CD1c-positive myeloid dendritic cell (primary cell): ENCODE data around the gene TARBP2.
"Not testable (repeated sequence)": the region's sequence is repeated elsewhere in the genome, so short reads cannot be mapped to it uniquely, and the experiment has no call there.

Experiments used
- DNase-seq: peaks from one replicate; pipeline ENCODE4 v3.0.0-alpha.2; 2016; ENCODE audit errors: extremely low spot score

The TARBP2 gene

DNA sequence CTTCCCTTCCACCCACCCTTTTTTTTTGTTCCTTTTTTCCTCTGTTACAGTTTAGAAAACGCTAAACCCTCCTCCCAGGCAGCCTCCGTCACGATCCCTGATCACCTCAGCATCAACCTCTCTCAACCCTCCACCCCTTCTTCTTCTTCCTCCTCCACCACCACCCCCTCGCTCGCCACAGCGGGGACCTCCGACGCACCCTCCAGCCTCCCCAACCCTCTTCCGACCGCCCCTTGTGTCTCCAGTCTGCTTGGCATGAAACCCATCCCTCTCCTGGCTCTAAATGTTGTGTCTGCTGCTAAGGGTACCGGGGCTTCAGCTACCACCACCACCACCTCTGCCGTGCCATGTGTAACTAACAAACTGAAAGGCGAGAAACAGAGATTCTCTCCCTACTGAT, 26.3 kb upstream of the TARBP2 start:
- peak; percentile 37 for DNase-seq

DNA sequence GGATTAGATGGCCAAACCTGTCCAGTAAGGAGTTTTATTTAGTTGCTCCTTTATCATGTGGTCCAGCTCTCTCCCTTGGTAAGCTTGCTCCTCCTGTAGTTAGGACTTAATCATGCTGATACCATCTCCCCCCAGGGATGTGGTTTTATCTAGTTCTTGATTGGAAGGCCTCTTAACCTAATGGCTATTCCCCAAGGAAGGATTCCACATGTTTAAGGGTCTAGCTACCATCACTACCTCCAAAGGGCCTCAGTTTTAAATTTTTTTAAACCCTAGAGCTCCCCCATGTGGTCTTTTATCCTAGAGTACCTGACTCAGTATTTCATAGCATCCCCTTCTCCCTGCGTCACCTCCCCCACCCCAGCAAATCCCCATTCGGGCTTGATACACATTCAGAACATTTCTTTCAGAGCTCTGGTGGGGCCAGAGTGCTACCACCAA, 24.3 kb upstream of the TARBP2 start:
- no peak for DNase-seq

DNA sequence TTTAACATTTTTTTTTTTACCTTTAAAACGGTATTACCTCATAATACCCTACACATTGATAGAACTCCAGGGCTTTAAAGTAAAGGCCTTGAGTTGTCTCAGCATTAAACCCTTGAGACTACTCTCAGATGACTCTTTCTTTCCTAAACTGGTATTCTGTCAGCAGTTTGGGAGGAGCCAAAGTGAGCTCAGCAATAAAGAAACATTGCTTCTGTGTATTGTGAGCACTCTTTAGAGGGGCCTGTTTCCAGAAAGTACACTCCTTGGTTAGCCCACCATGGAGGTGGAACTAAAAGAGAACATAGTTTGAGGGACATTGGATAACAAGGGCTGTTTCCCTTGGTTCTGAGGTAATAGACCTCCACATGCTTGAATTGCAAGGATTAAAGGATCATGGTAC, 22.2 kb upstream of the TARBP2 start:
- DNase-seq: no peak

DNA sequence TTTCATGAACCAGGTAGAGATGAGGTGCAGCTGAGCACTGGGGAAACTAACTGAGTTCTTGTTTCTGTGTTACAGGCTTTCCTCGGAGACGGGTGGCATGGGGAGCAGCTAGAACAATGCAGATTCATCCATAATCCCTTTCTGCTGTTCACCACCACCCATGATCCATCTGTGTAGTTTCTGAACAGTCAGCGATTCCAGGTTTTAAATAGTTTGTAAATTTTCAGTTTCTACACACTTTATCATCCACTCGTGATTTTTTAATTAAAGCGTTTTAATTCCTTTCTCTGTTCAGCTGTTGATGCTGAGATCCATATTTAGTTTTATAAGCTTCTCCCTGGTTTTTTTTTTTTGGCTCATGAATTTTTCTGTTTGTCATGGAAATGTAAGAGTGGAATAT, 21.8 kb upstream of the TARBP2 start:
- DNase-seq: no peak

DNA sequence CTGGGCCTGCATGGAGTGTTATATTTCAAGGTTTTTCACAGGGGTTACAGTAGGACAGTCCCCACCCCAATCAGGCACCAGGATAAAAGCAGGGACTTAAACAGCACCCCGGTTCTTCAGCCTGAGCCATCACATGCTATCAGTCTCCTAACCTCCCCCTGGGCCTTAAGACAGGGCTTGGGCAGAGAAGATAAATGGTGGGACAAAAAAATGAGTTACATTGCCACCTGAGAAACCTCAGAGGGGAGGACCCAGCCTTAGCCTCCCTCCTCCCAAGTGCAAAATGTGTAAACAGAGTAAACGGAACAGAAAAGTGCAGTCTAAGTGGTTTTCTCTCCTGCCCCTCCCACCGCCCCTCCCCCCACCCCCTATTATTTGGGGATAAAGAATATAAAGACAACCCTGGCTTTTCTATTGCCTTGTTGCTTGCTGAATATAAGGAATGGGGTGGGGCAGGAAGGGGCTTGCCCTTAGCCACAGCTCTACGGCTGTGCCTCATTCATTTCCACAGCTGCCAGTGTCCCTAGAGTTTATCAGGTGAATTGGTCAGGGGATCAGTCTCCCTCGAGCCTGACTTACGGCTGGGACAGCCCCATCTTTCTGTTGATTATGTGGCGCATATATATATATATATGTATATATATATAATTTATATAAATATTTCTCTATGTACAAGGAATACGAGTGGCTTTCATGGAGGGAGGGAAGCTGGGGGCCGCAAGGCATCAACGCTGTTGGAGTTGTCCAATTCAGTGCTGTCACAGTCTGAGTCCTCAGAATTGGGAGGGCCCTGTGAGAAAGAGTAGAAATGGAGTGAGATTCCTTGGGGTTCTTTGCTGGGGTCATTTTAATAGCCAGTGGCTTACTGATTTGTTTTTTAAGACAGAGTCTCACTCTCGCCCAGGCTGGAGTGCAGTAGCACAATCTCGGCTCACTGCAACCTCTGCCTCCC, 20.3 kb upstream of the TARBP2 start:
- no peak for DNase-seq

DNA sequence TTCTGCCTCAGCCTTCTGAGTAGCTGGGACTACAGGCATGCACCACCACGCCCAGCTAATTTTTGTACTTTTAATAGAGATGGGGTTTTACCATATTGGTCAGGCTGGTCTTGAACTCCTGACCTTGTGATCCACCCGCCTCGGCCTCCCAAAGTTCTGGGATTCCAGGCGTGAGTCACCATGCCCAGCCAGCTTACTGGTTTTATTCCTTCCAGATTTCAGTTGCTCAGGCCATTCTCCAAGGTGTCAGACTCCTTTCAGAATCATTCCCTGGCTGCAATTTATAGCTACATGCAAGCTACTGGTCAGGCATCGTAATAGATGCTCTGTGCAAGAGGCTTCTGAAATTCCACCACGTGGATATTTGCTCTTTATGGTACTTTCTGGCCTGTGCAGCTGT, 19.6 kb upstream of the TARBP2 start:
- not testable (repeated sequence) for DNase-seq

DNA sequence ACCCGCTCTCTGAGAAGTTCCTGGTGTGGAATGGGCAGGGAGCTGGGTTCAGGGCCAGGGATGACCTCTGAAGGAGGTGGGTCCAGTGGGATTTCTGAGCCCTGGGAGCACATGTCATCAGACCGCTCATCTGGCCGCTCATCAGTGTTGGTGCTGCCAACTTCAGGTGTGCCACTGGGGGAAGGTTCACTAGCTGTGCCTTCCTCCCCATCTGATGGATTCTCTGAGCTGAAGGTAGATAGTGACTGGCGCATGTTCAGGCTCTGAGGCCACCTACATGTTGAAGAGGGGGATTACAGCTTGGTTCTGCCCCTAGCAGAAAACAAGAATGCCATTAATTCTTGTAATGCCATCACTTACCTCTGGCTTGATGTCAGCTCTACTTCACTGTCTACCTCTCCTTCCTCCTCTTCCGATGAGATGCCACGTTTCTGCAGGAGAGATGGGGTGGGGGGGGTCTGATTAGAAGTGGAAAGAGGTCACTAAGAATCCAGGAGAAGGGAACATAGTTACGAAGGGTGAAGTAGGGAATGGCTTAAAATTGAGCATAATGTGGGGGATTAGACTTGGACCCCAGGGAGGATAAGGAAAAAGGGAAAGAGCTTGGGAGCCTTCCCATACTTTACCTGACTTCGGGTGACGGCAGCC, 19.0 kb upstream of the TARBP2 start:
- no peak for DNase-seq

DNA sequence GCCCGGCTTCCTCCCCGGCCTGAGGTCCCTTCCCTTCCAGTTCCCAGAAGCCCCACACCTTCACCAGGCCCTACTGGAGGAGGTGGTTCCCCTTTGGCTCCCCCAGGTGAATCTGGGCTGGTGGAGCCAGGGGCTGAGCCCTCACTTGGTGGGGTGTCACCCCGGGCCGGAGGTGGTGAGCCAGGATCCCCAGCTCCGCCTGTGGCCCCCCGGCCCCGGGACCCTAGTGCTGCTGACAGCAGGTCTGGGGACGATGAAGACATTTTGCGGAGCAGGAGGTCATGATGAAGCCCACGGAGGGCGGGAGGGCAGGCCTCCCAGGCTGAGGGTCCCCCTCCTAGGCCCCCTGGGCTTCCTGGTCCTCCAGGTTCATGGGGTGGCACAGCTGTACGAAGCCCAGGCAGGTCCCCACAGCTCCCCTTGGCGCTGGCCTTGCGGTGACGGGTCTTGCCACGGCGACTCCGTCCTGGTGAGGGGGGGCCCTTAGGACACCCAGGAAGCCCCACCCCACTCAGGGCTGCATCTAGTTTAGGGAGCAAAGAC, 18.4 kb upstream of the TARBP2 start:
- no peak for DNase-seq

DNA sequence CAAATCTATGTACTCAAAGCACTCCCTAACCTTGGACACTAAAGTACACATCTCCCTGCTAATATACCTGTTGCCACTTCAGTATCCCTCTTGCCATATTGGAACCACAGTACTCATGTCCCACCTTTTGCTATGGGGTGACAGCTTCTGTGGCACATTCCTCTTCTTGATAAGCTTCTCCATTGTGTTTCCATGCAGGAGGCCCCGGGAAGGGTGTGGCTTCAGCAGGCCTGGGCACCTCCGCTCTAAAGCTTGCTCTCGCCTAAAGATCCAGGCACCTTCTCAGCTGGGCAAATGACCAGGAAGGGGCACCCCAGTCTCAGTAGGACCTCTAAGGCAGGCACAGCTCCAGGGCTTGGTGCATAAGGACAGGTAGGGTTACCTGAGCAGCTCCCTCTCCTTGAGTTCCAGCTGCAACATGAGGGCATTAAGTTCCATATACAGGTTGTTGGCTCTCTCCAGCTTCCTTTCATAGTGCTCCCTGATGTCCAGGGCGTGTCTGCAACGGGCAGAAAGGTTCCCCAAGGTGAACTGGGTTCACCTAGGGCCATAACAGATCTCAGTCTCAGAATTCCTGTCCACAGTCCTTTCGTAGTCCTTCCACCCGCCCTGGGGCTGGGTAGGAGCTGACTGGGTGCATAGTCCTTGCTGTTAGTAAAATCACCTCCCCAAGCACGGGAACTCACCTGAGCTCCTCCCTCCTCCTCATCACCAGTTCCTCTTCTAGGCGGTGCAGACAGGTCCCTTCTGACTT, 17.7 kb upstream of the TARBP2 start:
- DNase-seq: no peak

DNA sequence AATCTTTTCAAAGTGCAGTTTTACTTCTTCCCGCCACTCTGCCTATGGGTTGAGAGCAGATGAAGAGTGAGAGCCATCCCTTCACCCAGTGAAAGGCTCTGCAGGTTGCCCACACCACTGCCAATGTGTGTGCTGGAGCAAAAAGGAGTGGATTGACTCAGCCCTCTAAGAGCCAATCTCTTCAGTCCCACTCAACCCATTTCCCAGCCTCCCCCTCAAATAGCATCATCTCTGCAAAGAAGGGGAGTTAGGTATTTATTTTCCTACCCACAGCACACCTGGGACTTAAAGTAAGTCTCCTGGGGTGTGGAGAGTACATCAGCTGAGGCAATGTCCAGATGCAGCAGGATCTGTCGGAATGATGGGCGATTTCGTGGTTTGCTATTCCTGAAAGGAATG, 17.1 kb upstream of the TARBP2 start:
- DNase-seq: no peak

DNA sequence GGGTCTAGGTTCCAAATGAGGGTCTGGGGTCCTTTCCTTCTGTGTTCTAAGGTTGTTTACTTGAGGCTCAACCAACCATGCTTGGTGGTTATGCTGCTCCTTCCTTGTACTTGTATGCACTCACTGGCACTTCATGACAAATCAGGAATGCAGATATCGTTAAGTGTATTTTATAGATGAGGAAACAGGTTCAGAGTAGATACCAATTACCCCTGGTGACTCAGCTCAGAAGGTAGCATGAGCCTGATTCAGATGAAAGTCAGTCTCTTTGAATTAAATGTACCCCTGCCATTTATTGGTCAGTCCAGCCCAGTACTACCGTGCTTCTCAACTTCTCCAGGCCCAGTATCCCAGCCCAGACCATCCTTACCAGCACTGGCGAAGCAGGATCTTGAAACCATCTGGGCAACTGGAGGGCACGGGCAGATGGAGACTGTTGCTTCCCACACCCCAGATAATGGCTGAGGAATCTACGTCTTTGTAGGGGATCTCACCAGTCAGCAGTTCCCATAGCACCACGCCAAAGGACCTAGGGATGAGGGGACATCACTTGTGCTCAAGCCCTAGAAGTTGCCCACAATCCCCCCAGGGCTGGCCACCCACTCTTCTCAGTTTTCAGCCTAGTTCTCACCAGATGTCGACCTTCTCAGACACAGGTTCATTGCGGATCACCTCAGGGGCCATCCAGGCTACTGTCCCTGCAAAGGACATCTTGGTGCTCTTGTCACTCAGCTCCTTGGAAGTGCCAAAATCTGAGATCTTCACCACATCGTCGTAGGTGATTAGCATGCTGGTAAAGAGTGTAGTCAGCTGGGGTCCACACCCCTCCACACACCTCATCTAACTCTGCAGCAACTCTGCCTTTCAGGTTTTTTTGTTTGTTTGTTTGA, 16.2 kb upstream of the TARBP2 start:
- DNase-seq: no peak

DNA sequence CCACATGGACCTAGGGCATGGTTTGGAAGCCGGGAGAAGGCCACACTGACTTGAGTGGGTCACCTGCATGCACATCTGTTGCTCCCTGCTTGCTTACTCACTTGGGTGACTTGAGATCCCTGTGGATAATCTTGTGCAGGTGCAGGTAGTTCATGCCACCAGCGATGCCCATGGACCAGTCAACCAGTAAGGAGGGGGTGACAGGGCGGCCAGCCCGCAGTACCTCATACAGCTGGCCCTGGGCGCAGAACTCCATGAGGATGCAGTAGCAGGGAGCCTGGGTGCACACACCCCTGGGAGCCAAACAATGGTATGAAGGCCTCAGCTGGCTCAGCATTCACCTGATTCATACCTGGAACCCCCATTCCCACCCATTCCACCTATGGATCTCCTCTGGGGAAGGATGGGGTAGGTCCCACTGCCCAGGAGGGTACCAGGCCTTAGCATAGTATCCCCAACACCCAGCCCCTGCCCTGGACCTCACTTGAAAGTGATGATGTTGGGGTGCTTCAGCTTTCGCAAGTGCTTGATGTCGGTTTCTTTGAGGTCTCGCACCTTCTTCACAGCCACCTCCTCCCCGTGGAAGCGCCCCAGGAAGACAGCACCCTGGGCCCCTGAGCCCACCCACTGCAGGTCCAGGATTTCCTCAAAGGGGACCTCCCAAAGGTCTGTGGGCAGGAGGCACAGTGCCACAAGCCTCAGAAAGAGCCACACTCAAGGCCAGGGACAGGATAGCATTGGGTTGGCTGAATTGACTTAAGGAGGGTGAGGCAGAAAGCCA, 14.9 kb upstream of the TARBP2 start:
- no peak for DNase-seq

DNA sequence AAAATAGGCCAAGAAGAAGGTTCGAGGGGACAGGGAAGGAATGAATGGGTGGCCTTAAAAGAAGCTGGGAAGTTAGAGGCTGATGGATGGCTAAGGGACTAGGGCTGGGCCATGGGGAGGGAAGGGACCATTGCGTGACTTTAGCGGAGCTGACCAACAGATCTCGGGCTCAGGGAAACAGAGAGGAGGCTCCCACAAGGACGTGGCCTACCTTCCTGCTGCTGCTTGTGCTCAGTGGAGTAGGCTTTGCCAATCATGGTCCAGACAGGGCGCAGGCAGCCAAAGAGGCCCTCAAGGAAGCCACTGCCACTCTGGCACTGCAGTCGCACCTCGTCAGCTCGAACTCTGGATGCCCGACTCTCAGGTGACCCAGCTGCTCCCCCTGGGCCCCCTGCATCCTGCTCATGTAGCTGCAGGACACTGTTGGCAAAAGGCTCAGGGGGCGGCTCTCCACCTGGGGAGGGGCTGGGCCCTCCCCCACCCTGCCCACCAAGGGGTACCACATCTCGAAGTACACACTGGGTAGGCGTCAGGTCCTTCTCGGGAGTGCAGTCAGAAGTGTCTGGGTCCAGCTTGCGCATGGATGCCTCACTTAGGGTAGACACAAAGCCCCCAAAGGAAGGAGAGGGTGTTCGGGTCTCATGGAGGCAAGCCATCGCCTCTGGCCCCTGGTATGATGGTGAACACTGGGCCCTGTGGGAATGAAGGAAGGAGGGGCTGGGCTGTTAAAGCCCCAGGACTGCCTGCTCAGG, 14.2 kb upstream of the TARBP2 start:
- no peak for DNase-seq

DNA sequence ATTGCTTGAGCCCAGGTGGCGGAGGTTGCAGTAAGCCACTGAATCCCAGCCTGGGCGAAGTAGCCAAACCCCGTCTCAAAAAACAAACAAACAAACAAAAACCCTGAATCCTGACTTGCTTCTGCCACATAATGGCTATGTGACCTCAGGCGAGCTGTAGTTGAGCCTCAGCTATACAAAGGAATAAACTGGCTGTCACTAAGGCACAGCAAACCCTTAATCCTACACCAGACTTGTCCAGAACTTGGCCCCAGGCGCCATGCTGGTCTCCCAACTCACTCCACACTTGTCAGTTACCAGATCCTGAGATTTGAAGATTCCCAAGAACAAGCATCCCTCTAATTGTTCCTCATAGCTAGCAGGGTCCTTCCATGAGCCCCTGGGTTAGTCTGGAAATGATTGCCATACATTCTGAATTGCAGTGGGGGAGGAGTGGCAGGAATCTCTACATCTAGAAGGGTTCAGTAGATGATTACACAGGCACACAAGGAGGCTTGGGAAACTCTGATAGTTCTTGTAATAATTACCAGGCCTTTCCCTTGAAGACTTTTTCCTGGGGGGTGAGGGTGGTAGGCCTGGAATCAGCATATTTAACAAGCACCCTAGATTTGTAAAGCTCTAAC, 11.7 kb upstream of the TARBP2 start:
- no peak for DNase-seq

DNA sequence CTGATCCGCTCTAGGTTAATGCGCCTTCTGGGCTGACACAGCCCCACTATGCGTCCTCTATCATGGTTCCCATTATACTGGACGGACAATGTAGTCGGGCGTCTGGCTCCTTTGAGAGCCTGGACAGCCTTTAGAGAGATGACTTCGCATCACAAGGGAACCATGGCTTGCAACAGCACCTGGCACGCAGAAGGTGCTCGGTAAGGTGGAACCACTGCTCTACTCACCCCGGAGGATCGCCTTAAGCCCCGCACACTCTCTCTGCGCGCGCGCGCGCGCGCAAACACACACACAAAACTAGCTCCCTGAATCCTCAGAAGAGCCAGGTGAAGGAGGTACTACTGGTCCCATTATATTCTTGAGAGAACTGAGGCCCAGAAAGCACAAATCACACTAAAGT, 8.9 kb upstream of the TARBP2 start:
- DNase-seq: no peak

DNA sequence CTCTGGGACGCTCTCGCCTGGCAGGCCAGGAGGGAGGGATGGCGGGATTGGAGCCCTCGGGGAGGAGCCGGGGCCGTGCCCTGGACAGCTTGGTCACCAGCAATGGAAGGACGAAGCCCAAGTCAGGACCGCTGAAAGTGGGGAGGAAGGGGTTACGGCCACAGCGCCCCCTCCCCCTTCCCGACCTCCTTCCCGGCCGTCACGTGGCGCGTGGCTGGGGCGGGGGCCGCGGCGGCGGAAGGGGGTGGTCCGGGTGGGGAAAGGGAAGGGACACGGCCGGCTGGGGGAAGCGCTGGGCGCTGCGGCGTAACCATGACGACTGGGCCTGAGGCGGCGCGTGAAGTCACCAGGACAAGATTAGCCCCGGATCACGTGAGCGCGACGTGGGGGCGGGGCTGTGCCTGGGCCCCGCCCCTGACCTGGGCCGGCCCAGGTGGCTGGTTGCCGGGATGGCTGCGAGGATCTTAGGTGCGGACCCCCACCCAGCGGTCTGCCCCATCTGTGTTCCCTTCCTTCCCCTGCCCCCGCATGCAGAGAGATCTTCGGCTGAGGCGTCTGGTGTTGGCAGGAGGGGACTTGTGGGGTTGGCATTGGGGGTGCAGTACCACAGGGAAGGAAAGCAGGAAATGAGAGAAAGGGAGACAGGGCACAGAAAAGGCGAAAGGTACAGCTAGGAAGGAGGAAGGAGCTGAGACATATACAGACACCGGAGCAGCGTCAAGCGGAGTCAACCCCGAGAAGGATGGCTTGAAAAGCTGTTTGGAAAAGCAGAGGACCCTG, 8.1 kb upstream of the TARBP2 start:
- peak; percentile 89 for DNase-seq

DNA sequence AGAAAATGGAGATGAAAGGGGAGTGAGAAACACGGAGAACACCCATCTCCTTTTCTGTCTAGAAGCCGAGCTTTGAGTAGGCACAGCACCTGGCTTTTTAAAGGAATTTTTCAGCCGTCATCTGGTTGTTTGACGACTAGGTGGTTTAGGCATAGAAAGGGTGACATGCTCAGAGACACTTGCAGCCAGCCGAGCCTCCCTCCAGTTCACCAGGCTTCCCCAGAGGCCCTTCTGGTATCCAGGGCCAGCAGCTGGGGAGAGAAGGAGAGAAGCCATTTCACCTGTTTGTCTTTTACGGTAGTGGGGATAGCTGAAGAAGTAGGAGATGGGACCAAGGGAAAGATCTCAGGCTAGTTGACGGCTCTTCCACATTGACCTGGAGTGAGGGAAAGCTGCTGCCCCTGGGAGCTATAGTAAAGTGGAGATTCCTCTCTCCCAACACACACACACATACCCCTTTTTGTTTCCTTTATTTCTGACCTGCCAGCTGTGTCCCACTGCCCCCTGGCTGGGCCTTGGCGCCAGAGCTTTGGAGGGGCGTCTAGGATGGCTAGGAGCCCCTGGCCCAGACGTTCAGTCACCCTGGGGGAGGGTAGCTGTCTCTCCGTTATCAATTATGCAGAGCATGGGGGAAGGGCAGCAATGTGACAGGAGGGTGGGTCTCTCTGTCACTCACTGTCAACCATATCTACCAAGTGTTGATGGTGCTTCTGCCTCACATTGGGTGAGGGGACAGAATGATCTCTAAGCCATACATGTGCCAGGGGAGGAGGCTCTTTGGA, 7.3 kb upstream of the TARBP2 start:
- DNase-seq: no peak
